T-helper 17 cell (primary cell): ENCODE results near the gene PRKCSH. TPM values are rescaled to one million over a fixed set of nuclear protein-coding genes. Genes with fewer than 3 reads are reported as not detected.
A peak's percentile ranks its signal among the peaks of the same experiment; 100 is the strongest.

Experiments used
- ATAC-seq: fragments of 150-1000 bp; cut with Tn5 transposase; 2 replicates; pipeline ENCODE4 v1.10.0; 2021; ENCODE audit warnings: mild to moderate bottlenecking, moderate library complexity
- DNase-seq, 3 donors: peaks; one replicate each; pipeline versions ENCODE4 v3.0.0 to v3.0.0-alpha.2; 2020 to 2021
- H3K9me3 ChIP-seq: one replicate; pipeline ENCODE4 v1.7.0; 2013; ENCODE audit warnings: low read length, mild to moderate bottlenecking; ENCODE audit not compliant: control insufficient read depth, poor library complexity, severe bottlenecking
- H3K27ac Mint-ChIP-seq: one replicate; pipeline ENCODE4 v1.8.0; 2022; ENCODE audit warnings: mild to moderate bottlenecking, moderate library complexity, mixed read lengths
- H3K27me3 Mint-ChIP-seq: one replicate; pipeline ENCODE4 v1.8.0; 2022; ENCODE audit warnings: mixed read lengths
- H3K36me3 Mint-ChIP-seq: one replicate; pipeline ENCODE4 v1.8.0; 2022; ENCODE audit warnings: low read depth, mixed read lengths
- H3K4me1 Mint-ChIP-seq: one replicate; pipeline ENCODE4 v1.8.0; 2022; ENCODE audit warnings: mild to moderate bottlenecking, mixed read lengths
- H3K4me3 Mint-ChIP-seq: one replicate; pipeline ENCODE4 v1.8.0; 2022; ENCODE audit warnings: mild to moderate bottlenecking, moderate library complexity, mixed read lengths
- total RNA-seq, 4 donors: library from RNA in 2 of 4; stranded (reverse) in 2 of 4; gene quantifications; one replicate each; pipeline ENCODE4 v1.2.3 and lab custom pipeline; 2022 to 2026

Gene PRKCSH
- total RNA-seq, 2 donors from 2014 or later = 233 to 250 TPM

DNA sequence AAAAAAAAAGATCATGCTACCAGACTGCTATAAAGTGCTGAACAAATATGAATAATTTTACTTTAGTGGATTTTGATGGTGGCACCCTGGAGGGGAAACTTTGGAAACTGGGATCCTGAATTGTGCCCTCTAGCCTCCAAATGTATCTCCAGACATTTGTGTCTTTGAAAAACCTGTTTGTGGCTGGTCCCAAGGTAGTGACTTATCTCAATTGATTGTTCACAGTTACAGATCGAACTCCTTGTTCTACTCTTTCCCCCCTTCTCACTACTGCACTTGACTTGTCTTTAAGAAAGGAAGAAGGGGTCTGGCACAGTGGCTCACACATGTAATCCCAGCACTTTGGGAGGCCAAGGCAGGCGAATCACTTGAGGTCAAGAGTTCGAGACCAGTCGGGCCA, 26.8 kb upstream of the PRKCSH start:
- H3K27me3 Mint-ChIP-seq = peaks cover 15% of the 10 kb centered on the region

DNA sequence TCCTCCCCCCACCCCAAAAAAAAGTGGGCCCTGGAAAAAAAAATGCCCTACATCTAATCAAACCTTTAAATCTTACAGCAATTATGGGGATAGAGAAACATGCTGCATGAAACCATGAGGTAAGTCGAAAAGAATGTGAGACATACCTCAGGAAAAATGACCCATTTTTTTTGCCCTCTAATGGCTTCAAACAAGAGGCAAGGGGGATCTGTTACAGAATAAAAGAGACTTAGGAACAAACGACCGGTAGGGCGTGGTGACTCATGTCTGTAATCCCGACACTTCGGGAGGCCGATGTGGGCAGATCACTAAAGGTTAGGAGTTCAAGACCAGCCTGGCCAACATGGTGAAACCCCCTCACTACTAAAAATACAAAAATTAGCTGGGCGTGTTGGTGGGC, 24.8 kb upstream of the PRKCSH start:
- DNase-seq (no peak), ATAC-seq (no peak)
- Mint-ChIP-seq H3K27me3 (peaks cover 15% of the 10 kb centered on the region), H3K4me3 (no peak overlapping the region), H3K4me1 (no peaks in the 10 kb centered on the region), H3K36me3 (no peaks in the 10 kb centered on the region), H3K27ac (no peak overlapping the region)
- H3K9me3 ChIP-seq = no peaks in the 10 kb centered on the region

More for the DNA sequence above, 26.8 kb upstream of the PRKCSH start:
- H3K4me1 Mint-ChIP-seq = no peaks in the 10 kb centered on the region
- ATAC-seq (no peak), DNase-seq (no peak)
- H3K4me3 Mint-ChIP-seq = no peak overlapping the region
- no peaks in the 10 kb centered on the region for H3K9me3 ChIP-seq
- H3K27ac Mint-ChIP-seq = no peak overlapping the region
- H3K36me3 Mint-ChIP-seq = no peaks in the 10 kb centered on the region

DNA sequence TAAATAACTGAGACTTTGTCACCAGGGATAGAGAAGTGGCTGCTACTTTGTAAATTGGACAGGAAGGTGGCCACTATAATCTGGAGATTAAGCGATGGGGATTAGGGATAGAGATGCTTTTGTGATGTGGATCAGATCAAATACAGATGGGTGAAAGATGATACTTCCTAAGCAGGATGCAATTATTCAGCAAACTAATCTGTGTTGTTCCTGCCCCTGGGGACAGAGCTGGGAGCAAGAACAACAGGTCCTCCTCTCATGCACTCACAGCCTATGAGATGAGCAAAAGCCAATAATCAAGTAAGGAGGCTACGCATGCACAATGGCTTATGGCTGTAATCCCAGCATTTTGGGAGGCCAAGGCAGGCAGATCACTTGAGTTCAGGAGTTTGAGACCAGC, 20.9 kb upstream of the PRKCSH start:
- no peaks in the 10 kb centered on the region for H3K9me3 ChIP-seq
- no peak for ATAC-seq
- Mint-ChIP-seq H3K27ac (no peak overlapping the region), H3K27me3 (peaks cover 33% of the 10 kb centered on the region), H3K4me3 (no peak overlapping the region), H3K4me1 (peaks cover 8% of the 10 kb centered on the region), H3K36me3 (no peaks in the 10 kb centered on the region)
- no peak for DNase-seq

DNA sequence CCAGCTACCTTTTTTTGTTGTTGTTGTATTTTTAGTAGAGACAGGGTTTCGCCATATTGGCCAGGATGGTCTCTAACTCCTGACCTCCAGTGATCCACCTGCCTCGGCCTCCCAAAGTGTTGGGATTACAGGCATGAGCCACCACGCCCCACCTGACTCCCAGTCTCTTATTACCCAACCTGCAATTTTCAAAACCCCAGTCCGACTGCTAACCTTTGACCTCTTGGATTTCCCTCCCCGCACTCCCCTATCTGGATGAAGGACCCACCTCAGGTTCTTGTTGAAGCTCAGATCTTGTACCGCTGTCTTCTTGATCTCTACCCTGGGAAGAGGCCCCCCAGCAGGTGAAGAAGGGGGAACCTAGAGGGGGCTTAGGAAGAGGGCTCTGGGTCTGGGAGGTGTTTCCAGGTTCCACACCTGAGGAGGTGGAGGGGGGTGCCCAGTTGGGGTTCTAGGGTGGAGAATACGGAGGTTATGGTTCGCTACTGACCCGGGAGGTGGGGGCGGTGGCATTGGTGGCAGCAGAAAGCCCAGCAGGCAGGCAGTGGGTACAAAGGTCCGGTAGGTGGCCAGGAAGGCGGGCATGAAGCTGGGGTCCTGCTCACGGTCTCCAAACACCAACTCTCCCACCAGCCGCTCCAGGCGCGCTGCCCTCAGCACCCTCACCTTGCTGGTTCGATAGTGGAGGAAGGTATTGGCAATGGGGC, 18.9 kb upstream of the PRKCSH start:
- H3K4me1 Mint-ChIP-seq = peaks cover 16% of the 10 kb centered on the region
- no peaks in the 10 kb centered on the region for H3K9me3 ChIP-seq
- H3K36me3 Mint-ChIP-seq = no peaks in the 10 kb centered on the region
- H3K27ac Mint-ChIP-seq = no peak overlapping the region
- H3K4me3 Mint-ChIP-seq = no peak overlapping the region
- no peak for DNase-seq
- peaks cover 48% of the 10 kb centered on the region for H3K27me3 Mint-ChIP-seq
- no peak for ATAC-seq

DNA sequence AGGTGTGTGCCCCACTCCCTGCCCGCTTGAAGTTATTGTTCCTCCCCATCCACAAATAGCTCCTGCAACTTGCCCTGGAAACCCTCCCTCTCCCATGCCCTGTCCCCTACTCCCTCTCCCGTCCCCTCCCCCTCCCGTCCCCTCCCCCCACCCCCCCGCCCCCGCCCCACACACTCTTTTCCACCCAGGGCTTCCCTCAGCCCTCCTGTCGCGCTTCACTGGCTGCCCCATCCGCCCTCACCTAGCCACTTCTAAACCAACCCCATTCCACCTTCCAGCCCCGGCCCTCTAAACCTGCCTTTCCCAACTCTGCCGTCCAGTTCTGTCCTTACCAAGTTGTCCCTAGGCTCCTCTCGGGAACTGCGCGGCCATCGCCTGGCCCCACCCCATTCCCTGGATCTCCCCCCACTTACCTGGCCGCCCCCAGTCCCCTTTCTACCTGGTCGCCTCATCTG, 17.3 kb upstream of the PRKCSH start:
- Mint-ChIP-seq H3K27me3 (peaks cover 54% of the 10 kb centered on the region), H3K4me1 (peaks cover 28% of the 10 kb centered on the region), H3K4me3 (peak overlapping the region; percentile 58), H3K36me3 (peaks cover 2% of the 10 kb centered on the region), H3K27ac (no peak overlapping the region)
- DNase-seq = no peak
- no peaks in the 10 kb centered on the region for H3K9me3 ChIP-seq
- no peak for ATAC-seq

DNA sequence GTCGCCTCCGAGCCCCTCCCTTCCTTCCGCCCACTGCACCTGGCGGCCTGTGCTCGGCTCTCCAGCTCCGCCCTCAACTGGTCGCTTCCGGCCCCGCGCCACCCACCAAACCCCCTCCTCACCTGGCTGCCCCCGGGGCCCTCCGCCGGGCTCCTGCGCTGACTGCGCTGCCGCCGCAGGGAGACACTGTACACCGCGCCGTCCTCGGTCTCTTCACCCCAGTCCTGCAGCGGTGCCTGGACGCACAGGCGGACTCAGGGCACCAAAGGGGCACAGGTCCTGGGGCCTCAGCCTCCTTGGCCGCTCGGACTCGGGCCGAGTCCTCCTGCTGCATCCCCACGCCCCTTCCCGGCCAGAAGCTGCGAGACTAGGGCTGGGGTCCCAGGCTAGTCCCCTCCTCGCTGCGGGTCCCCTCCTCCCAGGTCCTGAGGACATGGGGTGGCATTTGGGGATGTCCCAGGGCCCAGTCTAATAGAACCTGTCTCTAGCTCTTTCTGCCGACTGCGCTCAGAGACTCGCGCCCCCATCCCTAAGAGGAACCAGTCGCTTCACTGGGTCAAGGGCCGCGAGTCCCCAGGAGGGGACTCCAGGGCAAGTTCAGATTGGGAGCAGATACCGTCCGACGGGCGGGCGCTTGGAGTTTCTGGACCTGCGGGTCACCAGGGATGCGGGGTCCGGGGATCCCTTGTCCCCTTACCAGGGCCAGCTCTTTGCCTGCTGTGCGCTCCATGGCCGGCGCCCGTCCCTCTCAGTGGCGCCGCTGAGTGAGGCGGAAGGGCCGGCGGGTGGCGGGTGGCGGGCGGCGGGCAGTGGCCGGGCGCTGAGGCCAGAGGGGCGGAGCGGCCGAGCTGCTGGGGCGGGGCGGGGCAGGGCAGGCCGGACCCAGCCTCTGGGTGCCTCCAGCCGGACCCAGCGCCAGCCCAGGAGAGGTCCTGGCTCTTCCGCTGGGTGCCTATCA, 16.6 kb upstream of the PRKCSH start, which contains the start of gene RGL3:
Gene RGL3, minus strand, starts transcription at position 766 of the 958 bp plus-strand sequence. Its CDS starts 36 bp downstream, at position 730.
- Mint-ChIP-seq H3K4me3 (peak within 1 kb of the TSS; percentile 58), H3K4me1 (peaks cover 34% of the 10 kb centered on the region), H3K27ac (no peak within 1 kb of the TSS), H3K27me3 (peaks cover 61% of the 10 kb centered on the region), H3K36me3 (peaks cover 2% of the 10 kb centered on the region)
- no peaks in the 10 kb centered on the region for H3K9me3 ChIP-seq
- no peak for ATAC-seq
- DNase-seq = no peak

DNA sequence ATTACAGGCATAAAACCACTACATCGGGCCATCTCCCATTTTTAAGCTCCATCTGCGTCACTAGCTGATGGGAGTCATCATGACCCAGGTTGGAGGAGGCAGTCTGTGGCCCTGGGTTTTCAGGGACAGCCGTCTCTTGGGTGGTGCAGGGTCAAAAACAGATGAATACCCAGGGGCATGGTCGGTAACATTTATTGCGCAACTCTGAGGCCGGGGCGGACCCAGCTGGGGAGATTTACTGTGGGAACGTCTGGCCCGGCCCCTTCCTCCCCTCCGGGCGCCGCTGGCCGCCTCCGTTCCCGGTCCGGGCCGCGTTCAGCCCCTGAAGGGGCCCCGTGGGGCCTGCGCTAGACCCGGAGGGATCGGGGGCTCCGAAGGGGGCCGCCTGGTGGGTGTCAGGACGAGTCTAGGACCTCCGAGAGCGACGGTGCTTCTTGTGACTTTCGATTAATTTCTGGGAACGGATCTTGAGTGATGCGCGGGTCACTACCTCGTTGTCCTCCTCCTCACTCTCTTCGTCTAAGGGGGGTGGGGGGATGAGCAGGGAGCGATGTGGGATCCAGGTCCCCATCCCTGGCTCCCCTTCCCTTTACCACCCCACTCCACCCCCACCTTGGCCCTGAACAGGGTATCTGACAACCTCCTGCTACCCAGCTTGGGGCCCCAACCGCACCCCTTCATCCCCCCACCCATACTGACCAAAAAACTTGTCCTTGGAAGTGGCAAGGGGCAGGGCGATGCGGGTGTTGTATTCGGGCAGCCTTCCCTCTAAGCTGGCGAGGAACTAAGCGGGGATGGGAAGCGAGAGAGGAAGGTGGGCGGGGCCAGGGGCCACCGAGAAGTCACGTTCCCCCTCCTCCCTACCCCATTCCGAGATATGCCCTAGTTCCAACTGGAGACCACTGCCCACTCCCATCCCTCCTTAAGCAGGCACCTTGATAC, 14.7 kb upstream of the PRKCSH start:
- ATAC-seq (no peak), DNase-seq (no peak)
- Mint-ChIP-seq H3K27me3 (peaks cover 63% of the 10 kb centered on the region), H3K4me3 (peak overlapping the region; percentile 90), H3K27ac (no peak overlapping the region), H3K4me1 (peaks cover 39% of the 10 kb centered on the region), H3K36me3 (peaks cover 2% of the 10 kb centered on the region)
- no peaks in the 10 kb centered on the region for H3K9me3 ChIP-seq

DNA sequence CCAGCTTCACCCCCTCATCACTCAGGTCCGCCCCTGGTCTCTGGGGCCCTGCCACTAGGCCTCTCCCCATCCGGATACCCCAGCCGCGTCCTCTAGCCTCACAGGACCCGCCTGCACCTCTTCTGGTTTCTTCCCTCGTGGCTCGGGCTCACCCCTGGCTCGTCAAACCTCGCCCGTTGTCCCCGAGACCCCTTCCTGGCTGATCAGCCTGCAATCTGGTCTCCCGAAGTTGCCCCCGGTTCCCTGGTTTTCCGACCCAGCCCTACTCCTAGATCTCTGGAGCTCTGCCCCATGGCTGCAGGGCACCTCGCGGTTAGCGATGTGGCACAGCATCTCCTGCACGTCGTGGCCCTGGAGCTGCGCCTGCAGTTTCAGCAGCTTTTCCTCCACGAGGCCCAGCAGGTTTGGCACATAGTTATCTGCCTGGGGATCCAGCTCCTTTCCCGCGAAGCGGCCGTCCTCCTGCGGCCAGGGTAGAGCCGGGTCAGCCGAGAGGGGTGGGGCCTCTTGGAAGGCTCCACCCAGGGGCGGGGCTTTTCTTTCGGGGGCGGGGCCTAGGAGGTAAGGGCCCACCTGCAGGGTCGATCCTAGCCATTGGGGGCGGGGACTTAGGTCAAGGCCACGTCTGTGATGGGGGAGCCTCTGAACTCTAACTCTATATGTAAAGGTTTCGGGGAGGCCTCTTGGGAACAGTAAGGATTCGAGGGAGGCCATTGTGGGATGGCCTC, 13.9 kb upstream of the PRKCSH start:
- ATAC-seq (peak; percentile 52), DNase-seq (peak in 1 of 3 donors; percentile 23)
- Mint-ChIP-seq H3K4me1 (peaks cover 39% of the 10 kb centered on the region), H3K4me3 (peak overlapping the region; percentile 90), H3K36me3 (peaks cover 2% of the 10 kb centered on the region), H3K27ac (no peak overlapping the region), H3K27me3 (peaks cover 55% of the 10 kb centered on the region)
- no peaks in the 10 kb centered on the region for H3K9me3 ChIP-seq

DNA sequence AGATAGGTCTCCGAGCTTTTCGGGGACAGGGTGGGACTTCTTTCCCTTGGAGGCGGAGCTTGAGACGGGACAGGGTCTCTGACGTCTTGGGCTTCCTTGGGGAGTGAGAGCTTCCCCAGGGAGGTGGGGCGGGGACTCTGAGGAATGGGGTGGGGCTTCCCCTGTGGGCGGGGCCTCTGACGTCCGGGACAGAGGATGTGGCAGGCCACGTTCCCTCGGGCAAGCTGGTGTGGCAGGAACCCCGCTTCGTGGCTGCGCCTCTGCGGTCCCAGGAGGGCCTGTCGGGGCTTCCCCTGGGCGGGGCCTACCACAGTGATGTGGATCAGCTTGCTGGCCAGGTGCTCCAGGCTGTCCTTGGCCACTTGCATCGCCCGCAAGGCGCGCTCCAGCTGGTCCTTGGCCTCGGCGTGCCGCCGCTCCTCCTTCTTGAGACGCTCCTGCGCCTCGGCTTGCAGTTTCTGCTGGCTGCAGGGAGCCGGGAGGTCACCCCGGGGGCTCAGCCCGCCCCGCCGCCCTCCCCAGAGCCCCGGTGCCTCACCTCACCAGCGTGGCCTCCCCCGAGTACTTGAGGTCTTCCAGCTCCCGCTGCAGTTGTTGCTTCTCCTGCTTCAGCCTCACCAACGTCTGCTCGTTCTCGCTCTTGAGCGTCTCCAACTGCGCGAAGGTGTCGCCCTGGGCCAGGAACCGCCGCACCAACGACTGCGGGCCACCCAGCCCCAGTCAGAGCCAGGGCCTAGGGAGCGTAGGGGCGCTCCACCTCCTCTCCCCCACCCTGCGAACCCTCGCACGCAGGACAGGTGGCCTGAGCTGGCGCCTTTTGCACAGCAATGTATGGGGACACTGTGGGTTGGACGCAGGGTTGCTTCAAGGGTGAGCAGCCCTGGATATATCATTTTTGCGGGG, 13.0 kb upstream of the PRKCSH start:
- peaks cover 46% of the 10 kb centered on the region for H3K27me3 Mint-ChIP-seq
- ATAC-seq (peak; percentile 84), DNase-seq (peak; percentile 43 to 54 (median 53))
- peaks cover 39% of the 10 kb centered on the region for H3K4me1 Mint-ChIP-seq
- no peak overlapping the region for H3K27ac Mint-ChIP-seq
- peaks cover 2% of the 10 kb centered on the region for H3K36me3 Mint-ChIP-seq
- H3K4me3 Mint-ChIP-seq = peak overlapping the region; percentile 90
- H3K9me3 ChIP-seq = no peaks in the 10 kb centered on the region

DNA sequence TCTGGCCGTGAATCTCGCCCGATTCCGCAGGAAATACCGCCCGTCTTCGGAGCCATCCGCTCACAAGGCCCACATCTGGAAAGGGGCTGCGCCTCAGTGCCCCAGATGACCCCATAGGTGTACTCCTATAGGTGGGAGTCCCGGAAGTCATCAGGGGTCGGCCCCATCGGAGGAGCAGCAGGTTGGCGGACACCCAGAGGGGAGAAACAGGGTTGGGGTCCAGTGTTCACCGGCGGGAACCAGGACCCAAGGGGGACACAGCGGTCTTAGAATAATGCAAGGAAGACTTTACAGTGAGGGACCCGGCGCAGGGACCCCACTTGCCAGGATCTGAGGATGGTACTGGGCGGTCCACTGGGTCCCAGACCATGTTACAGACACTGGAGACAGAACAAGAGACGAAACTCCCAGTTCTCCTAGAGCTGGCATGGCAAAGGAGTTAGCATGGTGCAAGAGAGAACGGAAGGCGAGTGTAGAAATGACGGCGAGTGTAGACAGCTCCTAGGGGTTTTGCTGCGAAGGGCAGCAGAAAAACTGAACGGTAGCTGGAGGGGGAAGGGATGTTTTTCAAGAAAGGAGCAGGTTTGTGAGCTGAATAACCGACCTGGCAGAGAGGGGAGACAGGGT, 12.2 kb upstream of the PRKCSH start:
- H3K9me3 ChIP-seq = no peaks in the 10 kb centered on the region
- peaks cover 37% of the 10 kb centered on the region for H3K4me1 Mint-ChIP-seq
- peaks cover 2% of the 10 kb centered on the region for H3K36me3 Mint-ChIP-seq
- H3K27me3 Mint-ChIP-seq = peaks cover 40% of the 10 kb centered on the region
- ATAC-seq (no peak), DNase-seq (no peak)
- no peak overlapping the region for H3K27ac Mint-ChIP-seq
- peak overlapping the region; percentile 90 for H3K4me3 Mint-ChIP-seq

DNA sequence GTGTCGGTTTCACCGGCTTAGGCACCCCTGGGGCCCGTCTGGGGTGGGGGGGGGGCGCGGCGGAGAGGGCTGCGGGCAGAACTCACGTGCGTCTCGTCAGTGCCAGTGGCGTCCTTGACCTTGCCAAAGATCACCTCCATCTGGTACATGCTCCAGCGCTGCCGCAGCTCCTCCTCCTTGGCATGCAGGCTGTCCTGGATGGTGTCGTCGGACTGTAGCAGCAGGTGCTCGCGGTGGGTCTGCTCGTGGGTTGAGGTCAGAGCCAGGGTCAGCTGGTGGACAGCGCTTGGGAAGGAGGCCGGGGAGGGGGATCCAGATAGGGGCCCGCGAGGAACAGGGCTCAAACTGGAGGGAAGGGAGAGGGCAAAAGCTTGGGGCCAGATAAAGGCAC, 11.6 kb upstream of the PRKCSH start:
- DNase-seq (no peak), ATAC-seq (no peak)
- no peaks in the 10 kb centered on the region for H3K9me3 ChIP-seq
- Mint-ChIP-seq H3K4me3 (no peak overlapping the region), H3K27me3 (peaks cover 39% of the 10 kb centered on the region), H3K4me1 (peaks cover 34% of the 10 kb centered on the region), H3K36me3 (peaks cover 2% of the 10 kb centered on the region), H3K27ac (no peak overlapping the region)
